ENCODE results near the gene ANKRD49.
"Not testable (repeated sequence)": the region's sequence is repeated elsewhere in the genome, so short reads cannot be mapped to it uniquely, and the experiment has no call there.

Gene ANKRD49

GRCh38 chr11:94506513-94506912 is 12.7 kb downstream of the ANKRD49 start:
- not testable (repeated sequence) for DNase-seq (ENCODE audit: low read depth, low spot score); H3K36me3 ChIP-seq (ENCODE audit: control insufficient read depth, insufficient read depth, low read length); H3K27ac ChIP-seq (ENCODE audit: low read length); H3K9me3 ChIP-seq (ENCODE audit: control insufficient read depth, insufficient read depth, low read length); H3K27me3 ChIP-seq (ENCODE audit: control insufficient read depth, insufficient read depth, low read length); H3K4me3 ChIP-seq (ENCODE audit: low read length); H3K4me1 ChIP-seq (ENCODE audit: control insufficient read depth, insufficient read depth, low read length)
- no CpG with 5 or more reads among the region's 5 CpGs for WGBS (ENCODE audit: insufficient coverage, insufficient read length)

GRCh38 chr11:94507485-94507884 is 13.7 kb downstream of the ANKRD49 start:
- no peaks in the 10 kb centered on the region for H3K9me3 ChIP-seq (ENCODE audit: control insufficient read depth, insufficient read depth, low read length)
- no peak for DNase-seq (ENCODE audit: low read depth, low spot score)
- peaks cover under 1% of the 10 kb centered on the region; the same call in 1 of the 2 replicates for H3K4me1 ChIP-seq (ENCODE audit: control insufficient read depth, insufficient read depth, low read length)
- H3K4me3 ChIP-seq (ENCODE audit: low read length), result no peak overlapping the region
- H3K27ac ChIP-seq (ENCODE audit: low read length), result no peak overlapping the region
- H3K27me3 ChIP-seq (ENCODE audit: control insufficient read depth, insufficient read depth, low read length), result no peaks in the 10 kb centered on the region
- H3K36me3 ChIP-seq (ENCODE audit: control insufficient read depth, insufficient read depth, low read length), result no peaks in the 10 kb centered on the region
- no CpG with 5 or more reads among the region's 4 CpGs for WGBS (ENCODE audit: insufficient coverage, insufficient read length)

- Histone ChIP-seq H3K27ac (ENCODE audit: low read length) (no peak within 1 kb of the TSS), H3K27me3 (ENCODE audit: control insufficient read depth, insufficient read depth, low read length) (no peaks in the 10 kb centered on the region), H3K36me3 (ENCODE audit: control insufficient read depth, insufficient read depth, low read length) (no peaks in the 10 kb centered on the region), H3K9me3 (ENCODE audit: control insufficient read depth, insufficient read depth, low read length) (no peaks in the 10 kb centered on the region), H3K4me1 (ENCODE audit: control insufficient read depth, insufficient read depth, low read length) (peaks cover 2% of the 10 kb centered on the region; the same call in 1 of the 2 replicates), H3K4me3 (ENCODE audit: low read length) (peak within 1 kb of the TSS; percentile 25; the same call in 1 of the 2 replicates)
- no peak for DNase-seq (ENCODE audit: low read depth, low spot score)
- no CpG with 5 or more reads among the region's 53 CpGs for WGBS (ENCODE audit: insufficient coverage, insufficient read length)
Measured at GRCh38 chr11:94511932-94512781, 18.4 kb downstream of the ANKRD49 start, which contains the start of gene C11orf97. TSS of gene C11orf97 (plus strand) at chr11:94512461. CDS start at chr11:94512529, 68 bp downstream.

- no peak for DNase-seq (ENCODE audit: low read depth, low spot score)
- Histone ChIP-seq H3K36me3 (ENCODE audit: control insufficient read depth, insufficient read depth, low read length) (no peaks in the 10 kb centered on the region), H3K4me3 (ENCODE audit: low read length) (no peak overlapping the region), H3K27ac (ENCODE audit: low read length) (no peak overlapping the region), H3K27me3 (ENCODE audit: control insufficient read depth, insufficient read depth, low read length) (no peaks in the 10 kb centered on the region), H3K4me1 (ENCODE audit: control insufficient read depth, insufficient read depth, low read length) (peaks cover 2% of the 10 kb centered on the region; the same call in 1 of the 2 replicates), H3K9me3 (ENCODE audit: control insufficient read depth, insufficient read depth, low read length) (no peaks in the 10 kb centered on the region)
- WGBS (ENCODE audit: insufficient coverage, insufficient read length), result no CpG with 5 or more reads among the region's 2 CpGs
Measured at GRCh38 chr11:94513091-94513490, 19.3 kb downstream of the ANKRD49 start.

GRCh38 chr11:94515398-94515797 is 21.6 kb downstream of the ANKRD49 start:
- no peaks in the 10 kb centered on the region for H3K27me3 ChIP-seq (ENCODE audit: control insufficient read depth, insufficient read depth, low read length)
- H3K9me3 ChIP-seq (ENCODE audit: control insufficient read depth, insufficient read depth, low read length), result no peaks in the 10 kb centered on the region
- no peak for DNase-seq (ENCODE audit: low read depth, low spot score)
- H3K4me3 ChIP-seq (ENCODE audit: low read length), result no peak overlapping the region
- H3K36me3 ChIP-seq (ENCODE audit: control insufficient read depth, insufficient read depth, low read length), result no peaks in the 10 kb centered on the region
- peaks cover 2% of the 10 kb centered on the region; the same call in 1 of the 2 replicates for H3K4me1 ChIP-seq (ENCODE audit: control insufficient read depth, insufficient read depth, low read length)
- H3K27ac ChIP-seq (ENCODE audit: low read length), result no peak overlapping the region
- no CpG with 5 or more reads among the region's 2 CpGs for WGBS (ENCODE audit: insufficient coverage, insufficient read length)

- no peaks in the 10 kb centered on the region for H3K27me3 ChIP-seq (ENCODE audit: control insufficient read depth, insufficient read depth, low read length)
- WGBS (ENCODE audit: insufficient coverage, insufficient read length), result no CpG with 5 or more reads among the region's 1 CpG
- no peak for DNase-seq (ENCODE audit: low read depth, low spot score)
- H3K36me3 ChIP-seq (ENCODE audit: control insufficient read depth, insufficient read depth, low read length), result no peaks in the 10 kb centered on the region
- H3K4me3 ChIP-seq (ENCODE audit: low read length), result no peak overlapping the region
- H3K4me1 ChIP-seq (ENCODE audit: control insufficient read depth, insufficient read depth, low read length), result peaks cover 2% of the 10 kb centered on the region; the same call in 1 of the 2 replicates
- no peak overlapping the region for H3K27ac ChIP-seq (ENCODE audit: low read length)
- no peaks in the 10 kb centered on the region for H3K9me3 ChIP-seq (ENCODE audit: control insufficient read depth, insufficient read depth, low read length)
Measured at GRCh38 chr11:94516725-94517124, 22.9 kb downstream of the ANKRD49 start.

- Histone ChIP-seq H3K36me3 (ENCODE audit: control insufficient read depth, insufficient read depth, low read length) (no peaks in the 10 kb centered on the region), H3K4me3 (ENCODE audit: low read length) (no peak overlapping the region), H3K4me1 (ENCODE audit: control insufficient read depth, insufficient read depth, low read length) (no peaks in the 10 kb centered on the region), H3K27me3 (ENCODE audit: control insufficient read depth, insufficient read depth, low read length) (no peaks in the 10 kb centered on the region), H3K27ac (ENCODE audit: low read length) (no peak overlapping the region), H3K9me3 (ENCODE audit: control insufficient read depth, insufficient read depth, low read length) (no peaks in the 10 kb centered on the region)
- no peak for DNase-seq (ENCODE audit: low read depth, low spot score)
- WGBS (ENCODE audit: insufficient coverage, insufficient read length), result no CpG with 5 or more reads among the region's 4 CpGs
Measured at GRCh38 chr11:94518300-94518699, 24.5 kb downstream of the ANKRD49 start.

- no CpG with 5 or more reads among the region's 5 CpGs for WGBS (ENCODE audit: insufficient coverage, insufficient read length)
- Histone ChIP-seq H3K4me3 (ENCODE audit: low read length) (no peak overlapping the region), H3K9me3 (ENCODE audit: control insufficient read depth, insufficient read depth, low read length) (no peaks in the 10 kb centered on the region), H3K27ac (ENCODE audit: low read length) (no peak overlapping the region), H3K4me1 (ENCODE audit: control insufficient read depth, insufficient read depth, low read length) (no peaks in the 10 kb centered on the region), H3K36me3 (ENCODE audit: control insufficient read depth, insufficient read depth, low read length) (no peaks in the 10 kb centered on the region), H3K27me3 (ENCODE audit: control insufficient read depth, insufficient read depth, low read length) (no peaks in the 10 kb centered on the region)
- DNase-seq (ENCODE audit: low read depth, low spot score), result no peak
Measured at GRCh38 chr11:94519478-94520084, 25.8 kb downstream of the ANKRD49 start.

- DNase-seq (ENCODE audit: low read depth, low spot score), result no peak
- H3K4me1 ChIP-seq (ENCODE audit: control insufficient read depth, insufficient read depth, low read length), result no peaks in the 10 kb centered on the region
- H3K27ac ChIP-seq (ENCODE audit: low read length), result no peak overlapping the region
- WGBS (ENCODE audit: insufficient coverage, insufficient read length), result no CpG with 5 or more reads among the region's 5 CpGs
- H3K9me3 ChIP-seq (ENCODE audit: control insufficient read depth, insufficient read depth, low read length), result no peaks in the 10 kb centered on the region
- no peaks in the 10 kb centered on the region for H3K27me3 ChIP-seq (ENCODE audit: control insufficient read depth, insufficient read depth, low read length)
- no peak overlapping the region for H3K4me3 ChIP-seq (ENCODE audit: low read length)
- no peaks in the 10 kb centered on the region for H3K36me3 ChIP-seq (ENCODE audit: control insufficient read depth, insufficient read depth, low read length)
Measured at GRCh38 chr11:94521684-94522083, 27.9 kb downstream of the ANKRD49 start.

- no peaks in the 10 kb centered on the region for H3K9me3 ChIP-seq (ENCODE audit: control insufficient read depth, insufficient read depth, low read length)
- H3K36me3 ChIP-seq (ENCODE audit: control insufficient read depth, insufficient read depth, low read length), result no peaks in the 10 kb centered on the region
- WGBS (ENCODE audit: insufficient coverage, insufficient read length), result no CpG with 5 or more reads among the region's 1 CpG
- no peak overlapping the region for H3K27ac ChIP-seq (ENCODE audit: low read length)
- no peak for DNase-seq (ENCODE audit: low read depth, low spot score)
- H3K27me3 ChIP-seq (ENCODE audit: control insufficient read depth, insufficient read depth, low read length), result no peaks in the 10 kb centered on the region
- no peaks in the 10 kb centered on the region for H3K4me1 ChIP-seq (ENCODE audit: control insufficient read depth, insufficient read depth, low read length)
- H3K4me3 ChIP-seq (ENCODE audit: low read length), result no peak overlapping the region
Measured at GRCh38 chr11:94524341-94524740, 30.6 kb downstream of the ANKRD49 start.

Measured in iPS DF 6.9 (cell line).